ENCODE measurements around the gene WASHC2C.
A peak's percentile ranks its signal among the peaks of the same experiment; 100 is the strongest.
"Not testable (repeated sequence)": the region's sequence is repeated elsewhere in the genome, so short reads cannot be mapped to it uniquely, and the experiment has no call there.

WASHC2C gene, protein sequence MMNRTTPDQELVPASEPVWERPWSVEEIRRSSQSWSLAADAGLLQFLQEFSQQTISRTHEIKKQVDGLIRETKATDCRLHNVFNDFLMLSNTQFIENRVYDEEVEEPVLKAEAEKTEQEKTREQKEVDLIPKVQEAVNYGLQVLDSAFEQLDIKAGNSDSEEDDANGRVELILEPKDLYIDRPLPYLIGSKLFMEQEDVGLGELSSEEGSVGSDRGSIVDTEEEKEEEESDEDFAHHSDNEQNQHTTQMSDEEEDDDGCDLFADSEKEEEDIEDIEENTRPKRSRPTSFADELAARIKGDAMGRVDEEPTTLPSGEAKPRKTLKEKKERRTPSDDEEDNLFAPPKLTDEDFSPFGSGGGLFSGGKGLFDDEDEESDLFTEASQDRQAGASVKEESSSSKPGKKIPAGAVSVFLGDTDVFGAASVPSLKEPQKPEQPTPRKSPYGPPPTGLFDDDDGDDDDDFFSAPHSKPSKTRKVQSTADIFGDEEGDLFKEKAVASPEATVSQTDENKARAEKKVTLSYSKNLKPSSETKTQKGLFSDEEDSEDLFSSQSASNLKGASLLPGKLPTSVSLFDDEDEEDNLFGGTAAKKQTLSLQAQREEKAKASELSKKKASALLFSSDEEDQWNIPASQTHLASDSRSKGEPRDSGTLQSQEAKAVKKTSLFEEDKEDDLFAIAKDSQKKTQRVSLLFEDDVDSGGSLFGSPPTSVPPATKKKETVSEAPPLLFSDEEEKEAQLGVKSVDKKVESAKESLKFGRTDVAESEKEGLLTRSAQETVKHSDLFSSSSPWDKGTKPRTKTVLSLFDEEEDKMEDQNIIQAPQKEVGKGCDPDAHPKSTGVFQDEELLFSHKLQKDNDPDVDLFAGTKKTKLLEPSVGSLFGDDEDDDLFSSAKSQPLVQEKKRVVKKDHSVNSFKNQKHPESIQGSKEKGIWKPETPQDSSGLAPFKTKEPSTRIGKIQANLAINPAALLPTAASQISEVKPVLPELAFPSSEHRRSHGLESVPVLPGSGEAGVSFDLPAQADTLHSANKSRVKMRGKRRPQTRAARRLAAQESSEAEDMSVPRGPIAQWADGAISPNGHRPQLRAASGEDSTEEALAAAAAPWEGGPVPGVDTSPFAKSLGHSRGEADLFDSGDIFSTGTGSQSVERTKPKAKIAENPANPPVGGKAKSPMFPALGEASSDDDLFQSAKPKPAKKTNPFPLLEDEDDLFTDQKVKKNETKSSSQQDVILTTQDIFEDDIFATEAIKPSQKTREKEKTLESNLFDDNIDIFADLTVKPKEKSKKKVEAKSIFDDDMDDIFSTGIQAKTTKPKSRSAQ (N-terminal part only)

DNA sequence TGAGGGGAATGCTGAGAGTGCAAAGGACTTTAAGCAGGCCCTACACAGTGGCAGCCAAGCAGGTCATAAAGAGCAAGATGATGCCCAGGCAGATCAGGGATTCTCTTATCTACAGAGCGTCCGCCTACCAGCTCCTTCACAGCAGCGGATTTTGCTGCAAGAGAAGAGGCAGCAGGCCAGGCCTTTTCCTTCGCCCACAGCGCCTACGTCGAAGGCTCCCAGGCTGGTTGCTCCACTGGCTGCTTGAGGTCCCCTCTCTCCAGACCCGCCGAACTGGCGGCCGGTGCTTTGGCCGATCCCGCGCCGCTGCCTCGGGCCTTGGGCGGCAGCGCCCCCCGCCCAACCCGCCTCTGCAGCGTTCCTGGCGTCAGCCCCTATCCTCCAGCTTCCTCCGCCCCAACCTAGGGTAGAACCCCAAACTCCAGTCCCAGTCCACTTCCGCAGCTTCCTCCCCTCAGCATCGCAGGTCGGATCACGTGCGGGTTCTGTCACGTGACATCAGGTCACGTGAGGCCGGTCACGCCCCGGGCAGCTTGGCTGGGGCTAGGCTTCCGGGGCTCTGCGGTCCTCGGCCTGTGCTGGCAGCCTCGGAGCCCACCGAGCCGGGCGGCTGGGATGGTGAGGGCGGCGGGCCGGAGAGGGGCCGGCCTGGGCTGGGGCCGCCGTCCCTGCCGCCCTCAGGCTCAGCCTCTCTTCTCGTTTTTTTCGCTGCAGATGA is at the start of gene WASHC2C:
Gene WASHC2C (plus strand): TSS at position 564 of the 718 bp plus-strand sequence. CDS start 52 bp downstream, at position 616.
- peak within 1 kb of the TSS; percentile 77 to 95 (median 86) for H3K27ac ChIP-seq
- H3K4me3 ChIP-seq = peak within 1 kb of the TSS; percentile 51 to 89 (median 79)

DNA sequence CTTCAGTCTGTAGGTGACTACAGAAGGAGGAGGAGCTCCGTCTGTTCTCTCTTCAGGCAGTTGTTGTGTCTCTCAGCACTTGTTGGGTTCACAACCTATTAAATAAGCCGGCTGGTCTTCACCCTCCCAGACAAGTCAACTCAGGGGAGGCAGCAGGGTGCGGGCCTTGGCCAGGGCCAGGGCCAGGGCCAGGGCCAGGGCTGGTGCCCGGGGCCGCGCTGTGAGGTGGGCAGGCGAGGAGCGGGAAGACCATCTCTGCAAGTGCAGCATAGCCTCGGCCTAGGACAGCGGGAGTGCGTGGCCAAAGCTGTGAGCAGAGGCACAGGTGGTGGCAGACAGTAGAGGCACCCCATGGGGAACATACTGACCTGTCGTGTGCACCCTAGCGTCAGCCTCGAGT is 48.6 kb upstream of the WASHC2C start:
- not testable (repeated sequence) for H3K27ac ChIP-seq, H3K4me3 ChIP-seq

DNA sequence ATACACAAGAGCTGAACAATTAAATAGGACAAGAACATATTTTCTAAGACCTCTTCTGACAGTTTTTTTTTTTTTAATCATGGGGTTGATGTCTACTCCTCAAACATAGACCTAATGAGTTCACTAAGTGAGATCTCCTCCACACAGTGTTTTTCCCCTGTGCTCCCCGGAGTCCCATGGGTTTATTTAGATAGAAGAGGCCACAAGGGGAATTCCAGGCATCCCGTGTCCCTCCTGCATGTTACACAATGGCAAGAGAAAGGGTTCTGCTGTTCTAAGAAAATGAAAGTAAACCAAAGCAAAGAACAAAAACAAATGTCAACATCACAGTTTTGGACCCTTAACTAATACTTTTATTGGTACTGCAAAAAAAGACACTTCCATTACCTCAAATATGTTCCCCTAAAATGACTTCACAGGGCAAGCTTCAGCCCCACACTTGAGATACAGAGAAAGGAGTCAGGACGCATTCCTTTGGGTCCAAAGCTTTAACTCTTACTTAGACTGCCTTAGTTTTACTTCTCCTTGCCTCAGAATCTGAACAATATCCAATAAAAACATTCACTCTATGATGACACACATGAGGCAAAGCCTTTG is 16.8 kb upstream of the WASHC2C start:
- peak overlapping the region in 2 of 21 experiments; percentile 29 to 58 for H3K27ac ChIP-seq
- not testable (repeated sequence) for H3K4me3 ChIP-seq

DNA sequence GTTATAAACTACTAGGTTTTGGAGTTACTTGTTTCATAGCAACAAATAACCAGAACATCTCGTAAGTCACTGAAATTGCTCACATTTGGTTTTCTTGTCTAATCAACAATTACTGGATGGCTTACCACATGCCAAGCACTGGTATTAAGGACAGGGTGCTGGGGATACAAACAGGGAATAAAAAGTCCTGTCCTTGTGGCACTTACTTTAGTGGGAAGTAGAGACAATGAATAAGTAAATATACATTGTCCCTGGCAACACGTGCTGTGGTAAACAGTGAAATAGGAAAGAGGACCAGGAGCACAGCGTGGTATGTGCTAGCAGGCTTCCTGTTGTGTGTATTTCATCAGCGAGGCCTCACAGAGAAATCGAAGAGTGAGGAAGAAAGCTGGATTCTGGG is 15.8 kb upstream of the WASHC2C start:
- not testable (repeated sequence) for H3K27ac ChIP-seq, H3K4me3 ChIP-seq

DNA sequence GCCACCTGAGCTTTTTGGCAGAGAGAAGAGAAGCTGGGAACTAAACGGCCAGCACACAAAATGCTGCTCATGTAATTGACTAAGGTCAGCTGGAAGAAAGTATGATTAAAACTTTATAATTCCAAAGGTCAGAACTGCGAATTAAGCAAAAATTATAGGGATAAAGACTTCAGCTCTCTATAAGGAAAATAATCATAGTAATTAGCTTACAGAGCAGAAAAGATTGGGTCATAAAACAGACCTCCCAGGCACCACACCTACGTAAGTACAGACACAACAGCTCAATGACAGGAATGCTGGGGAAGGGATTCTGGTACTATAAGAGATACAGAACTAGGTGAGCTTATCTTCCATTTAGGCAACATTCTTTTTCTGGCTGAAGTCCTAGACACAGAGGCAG is 10.0 kb upstream of the WASHC2C start:
- H3K27ac ChIP-seq, H3K4me3 ChIP-seq: not testable (repeated sequence)

DNA sequence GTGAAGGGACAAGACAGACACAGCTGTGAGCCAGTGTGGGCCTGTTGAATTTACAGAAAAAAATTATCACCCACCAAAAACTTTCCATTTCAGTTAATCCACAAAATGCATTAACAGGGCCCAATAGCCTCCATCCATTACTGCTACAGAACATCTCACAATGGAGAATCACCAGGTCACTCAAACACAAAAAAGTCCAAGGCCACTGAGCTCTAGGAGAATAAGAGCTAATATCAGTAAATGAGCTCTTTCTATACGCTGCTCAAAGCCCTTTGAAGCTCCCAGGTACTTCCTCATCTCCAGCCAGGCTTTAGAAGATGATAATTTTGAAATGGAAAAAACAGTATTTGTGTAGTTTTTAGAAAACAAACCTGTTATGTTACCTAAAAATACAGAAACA is 9.4 kb upstream of the WASHC2C start:
- H3K27ac ChIP-seq, H3K4me3 ChIP-seq: not testable (repeated sequence)

DNA sequence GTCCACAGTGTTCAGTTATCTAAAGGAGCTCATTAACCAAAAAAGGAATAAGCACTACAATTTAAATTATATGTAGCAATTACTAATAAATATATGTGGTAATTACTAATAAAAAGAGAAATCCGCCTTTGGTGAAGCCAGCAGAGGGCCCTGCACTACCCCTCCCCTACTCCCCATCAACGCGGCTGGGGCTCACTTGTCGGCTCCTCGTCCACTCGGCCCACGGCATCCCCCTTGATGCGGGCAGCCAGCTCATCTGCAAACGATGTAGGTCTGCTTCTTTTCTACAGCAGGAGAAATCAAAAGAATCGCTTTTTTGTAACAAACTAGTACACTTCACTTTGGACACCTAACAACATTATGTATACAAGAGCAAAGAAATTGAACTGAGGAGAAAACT is 5.6 kb upstream of the WASHC2C start:
- H3K27ac ChIP-seq, H3K4me3 ChIP-seq: not testable (repeated sequence)

DNA sequence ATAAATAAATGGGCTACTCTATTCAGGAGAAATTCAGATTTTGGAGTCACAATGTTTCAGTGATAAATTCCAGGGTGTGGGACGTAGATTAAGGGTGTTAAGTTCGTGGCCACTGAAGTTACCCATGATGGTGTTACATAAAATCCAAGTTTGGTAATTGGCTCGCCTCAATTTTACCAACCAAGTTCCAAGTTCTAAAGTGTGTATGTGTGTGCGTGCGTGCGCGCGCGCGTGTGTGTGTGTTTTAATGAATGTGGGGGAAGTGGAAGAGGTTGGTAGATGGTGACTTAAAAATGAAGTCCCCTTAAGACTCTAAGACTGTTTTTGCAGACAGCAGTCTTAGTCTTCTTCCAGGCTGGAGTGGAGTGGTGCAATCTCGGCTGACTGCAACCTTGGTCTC is 3.2 kb upstream of the WASHC2C start:
- H3K4me3 ChIP-seq, H3K27ac ChIP-seq: not testable (repeated sequence)

DNA sequence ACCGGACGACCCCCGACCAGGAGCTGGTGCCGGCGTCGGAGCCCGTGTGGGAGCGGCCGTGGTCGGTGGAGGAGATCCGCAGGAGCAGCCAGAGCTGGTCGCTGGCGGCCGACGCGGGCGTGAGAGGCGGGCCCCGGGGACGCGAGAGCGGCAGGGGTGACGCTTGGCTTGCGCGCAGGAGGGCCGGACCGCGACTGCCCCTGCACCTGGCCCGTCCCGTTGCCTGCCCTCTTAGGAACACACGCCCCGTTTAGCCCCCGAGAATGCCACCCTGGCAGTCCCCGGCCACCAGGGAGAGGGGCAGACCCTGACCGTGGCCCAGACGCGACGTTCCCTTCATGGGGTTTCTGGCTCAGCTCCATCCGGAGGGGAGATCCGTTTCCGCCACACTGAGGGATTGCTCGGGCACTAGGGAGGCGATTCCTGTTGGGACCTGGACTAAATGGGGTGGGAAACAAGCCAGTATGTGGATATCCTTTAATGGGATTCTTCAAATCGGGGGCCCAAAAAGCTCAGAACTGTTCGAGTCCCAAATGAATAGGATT is 427 bp downstream of the WASHC2C start:
- H3K27ac ChIP-seq = peak overlapping the region; percentile 77 to 95 (median 86)
- peak overlapping the region; percentile 51 to 89 (median 79) for H3K4me3 ChIP-seq

DNA sequence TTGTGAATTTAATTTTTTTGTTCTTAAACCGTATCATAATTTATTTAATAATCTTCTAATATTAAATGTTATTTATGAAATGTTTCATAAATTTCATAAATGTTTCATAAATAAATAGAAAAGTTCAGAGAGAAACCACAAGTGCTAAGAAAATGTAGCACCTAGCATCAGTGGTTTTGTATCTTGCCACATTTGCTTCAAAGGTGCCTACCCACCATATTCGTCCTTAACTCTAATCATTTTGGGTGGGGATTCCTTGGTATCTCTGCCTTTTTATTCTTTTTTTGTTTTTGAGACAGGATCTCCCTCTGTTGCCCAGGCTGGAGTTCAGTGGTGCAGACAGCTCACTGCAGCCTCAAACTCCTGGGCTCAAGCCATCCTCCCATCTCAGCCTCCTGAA is 7.4 kb downstream of the WASHC2C start:
- H3K27ac ChIP-seq, H3K4me3 ChIP-seq: not testable (repeated sequence)

DNA sequence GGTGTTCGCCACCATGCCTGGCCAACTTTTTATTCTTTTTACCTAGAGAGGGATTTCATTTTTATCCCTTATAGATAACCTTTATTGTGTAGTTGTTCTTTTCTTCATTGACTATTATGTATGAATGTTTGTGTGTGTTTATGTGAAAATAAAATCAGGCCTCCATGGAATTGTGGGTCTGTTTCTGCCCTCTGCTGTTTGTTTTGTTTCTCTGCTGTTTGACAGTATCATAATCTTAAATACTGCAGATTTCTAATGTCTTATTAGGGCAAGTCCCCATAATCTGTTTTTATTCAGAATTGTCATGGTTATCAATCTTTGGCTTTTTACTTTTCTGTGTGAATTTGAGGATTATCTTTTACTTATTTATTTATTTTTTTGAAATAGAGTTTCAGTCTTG is 7.8 kb downstream of the WASHC2C start:
- H3K27ac ChIP-seq, H3K4me3 ChIP-seq: not testable (repeated sequence)

DNA sequence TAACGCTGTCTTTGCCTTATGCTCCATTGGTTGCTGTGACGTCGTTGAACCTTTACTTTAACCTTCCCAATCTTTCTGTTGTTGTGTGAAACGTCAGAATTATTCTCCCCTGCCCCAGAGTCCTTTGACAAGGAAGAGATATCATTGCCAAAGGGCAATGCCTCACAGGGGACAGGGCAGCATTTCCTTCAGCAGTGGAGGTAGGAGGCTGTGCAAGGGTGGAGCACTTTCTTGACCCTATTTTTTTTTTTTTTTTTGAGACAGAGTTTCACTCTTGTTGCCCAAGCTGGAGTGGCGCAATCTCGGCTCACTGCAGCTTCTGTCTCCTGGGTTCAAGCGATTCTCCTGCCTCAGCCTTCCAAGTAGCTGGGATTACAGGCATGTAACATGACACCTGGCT is 14.5 kb downstream of the WASHC2C start:
- H3K4me3 ChIP-seq, H3K27ac ChIP-seq: not testable (repeated sequence)

DNA sequence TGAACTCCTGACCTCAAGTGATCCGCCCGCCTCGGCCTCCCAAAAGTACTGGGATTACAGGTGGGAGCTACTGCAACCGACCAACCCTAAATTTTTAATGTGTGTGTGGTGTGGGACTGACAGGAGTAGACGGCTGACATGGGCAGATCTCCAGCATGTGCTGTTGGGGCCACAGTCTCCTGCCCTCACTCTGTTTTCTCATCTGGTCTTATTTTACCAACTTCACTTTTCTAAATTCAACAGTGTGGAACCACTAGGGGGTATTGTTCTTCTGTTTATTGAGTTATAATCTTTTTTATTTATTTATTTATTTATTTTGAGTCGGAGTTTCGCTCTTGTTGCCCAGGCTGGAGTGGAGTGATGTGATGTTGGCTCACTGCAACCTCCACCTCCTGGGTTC is 14.9 kb downstream of the WASHC2C start:
- not testable (repeated sequence) for H3K4me3 ChIP-seq, H3K27ac ChIP-seq

DNA sequence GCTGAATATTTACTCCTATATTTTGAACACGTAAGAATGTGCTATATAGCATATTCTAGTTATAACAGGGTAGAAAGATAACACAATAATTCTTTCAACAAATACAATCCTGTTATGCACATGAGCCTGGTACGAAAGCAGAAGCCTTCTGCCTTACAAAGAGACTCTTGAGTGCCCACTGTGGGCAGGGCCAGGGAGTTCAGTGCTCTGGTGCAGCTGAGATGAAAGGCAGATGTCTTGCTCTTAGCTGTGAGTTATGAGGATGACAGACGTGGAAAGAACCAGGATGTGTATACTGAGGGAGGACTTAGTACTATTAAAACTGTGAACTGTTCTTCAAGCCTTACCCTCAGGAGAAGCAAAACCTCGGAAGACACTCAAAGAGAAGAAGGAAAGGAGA is 24.1 kb downstream of the WASHC2C start:
- not testable (repeated sequence) for H3K27ac ChIP-seq, H3K4me3 ChIP-seq

DNA sequence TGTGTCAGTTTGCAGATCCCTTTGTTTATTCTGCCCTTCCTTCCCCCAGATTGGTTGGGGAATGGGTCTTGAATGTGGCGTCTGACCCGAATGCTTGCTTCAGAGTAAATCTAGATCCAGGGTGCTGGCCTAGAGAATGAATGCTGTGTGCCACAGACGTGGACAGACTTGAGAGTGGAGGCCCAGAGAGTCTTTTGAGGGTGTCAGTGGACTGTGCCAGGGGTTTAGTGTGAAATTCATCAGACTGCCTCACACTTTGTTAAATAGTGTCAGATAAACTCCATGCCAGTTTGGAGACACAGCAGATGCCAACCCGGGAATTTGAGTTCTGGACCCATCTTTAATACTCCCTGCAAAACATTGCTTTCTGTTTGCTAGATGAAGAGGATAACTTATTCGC is 25.1 kb downstream of the WASHC2C start:
- H3K4me3 ChIP-seq, H3K27ac ChIP-seq: not testable (repeated sequence)

DNA sequence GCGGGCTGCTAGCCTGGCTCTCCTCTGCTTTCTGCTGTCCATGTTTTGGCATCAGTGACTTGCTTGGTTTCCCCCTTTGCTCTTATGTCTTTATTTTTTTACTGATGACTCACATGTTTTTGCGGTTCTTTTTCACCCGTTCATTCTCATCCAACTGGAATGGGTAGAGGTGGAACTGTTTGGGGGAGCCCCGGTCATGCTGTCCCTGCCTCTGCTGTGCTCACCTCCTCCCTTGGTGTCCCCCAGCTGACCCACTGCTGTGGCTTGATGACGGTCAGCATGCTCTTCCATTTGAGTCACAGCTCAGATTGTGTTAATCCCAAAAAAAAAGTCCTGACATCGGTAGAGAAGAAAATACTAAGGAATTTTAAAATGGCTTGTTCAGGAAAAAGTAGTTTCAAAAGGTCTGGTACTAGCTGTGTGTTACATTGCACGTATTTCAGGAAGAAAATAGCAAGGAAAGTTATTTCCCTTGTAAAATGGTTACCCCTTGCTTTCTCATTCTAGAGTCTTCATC is 27.0 kb downstream of the WASHC2C start:
- not testable (repeated sequence) for H3K27ac ChIP-seq, H3K4me3 ChIP-seq

DNA sequence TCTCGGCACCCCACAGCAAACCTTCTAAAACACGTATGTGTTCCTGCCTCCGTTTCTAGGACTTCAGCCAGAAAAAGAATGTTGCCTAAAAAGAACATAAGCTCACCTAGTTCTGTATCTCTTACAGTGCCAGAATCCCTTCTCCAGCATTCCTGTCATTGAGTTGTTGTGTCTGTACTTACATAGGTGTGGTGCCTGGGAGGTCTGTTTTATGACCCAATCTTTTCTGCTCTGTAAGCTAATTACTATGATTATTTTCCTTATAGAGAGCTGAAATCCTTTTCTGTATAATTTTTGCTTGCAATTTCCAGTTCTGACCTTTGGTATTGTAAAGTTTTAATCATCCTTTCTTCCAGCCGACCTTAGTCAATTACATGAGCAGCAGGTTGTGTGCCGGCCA is 28.0 kb downstream of the WASHC2C start:
- H3K4me3 ChIP-seq, H3K27ac ChIP-seq: not testable (repeated sequence)

DNA sequence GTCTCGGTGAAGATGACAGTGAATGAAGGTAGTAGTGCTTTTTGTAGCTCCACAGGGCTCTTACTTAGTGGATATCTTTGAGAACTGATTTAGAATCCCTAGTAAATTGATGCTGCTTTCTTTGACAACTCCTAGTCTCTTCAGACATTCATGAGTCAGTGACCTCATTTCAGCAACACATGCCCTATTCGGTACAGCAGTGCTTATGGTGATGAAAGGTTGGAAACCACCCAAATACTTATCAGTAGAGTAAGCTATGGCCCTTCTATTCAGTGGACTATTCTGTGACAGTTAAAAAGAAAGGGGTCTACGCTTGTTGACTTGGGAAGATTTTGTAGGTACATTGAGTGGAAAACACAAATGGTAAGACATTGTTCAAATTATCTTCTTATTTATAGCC is 29.0 kb downstream of the WASHC2C start:
- H3K27ac ChIP-seq = not testable (repeated sequence)

More for the DNA sequence above, 29.0 kb downstream of the WASHC2C start:
- H3K4me3 ChIP-seq = not testable (repeated sequence)

All from skin epidermis (tissue), 12 donors.